Endothelial cell (in vitro differentiated cells): ENCODE data around the gene PARM1. TPM values are rescaled to one million over a fixed set of nuclear protein-coding genes. Genes with fewer than 3 reads are reported as not detected.

Experiments
- DNase-seq: peaks from one replicate; pipeline ENCODE4 v3.0.0; 2021; ENCODE audit warnings: low spot score
- H3K27ac Mint-ChIP-seq: one replicate; pipeline ENCODE4 v1.8.0; 2021; ENCODE audit warnings: mixed read lengths, inconsistent platforms; ENCODE audit not compliant: unreplicated experiment
- H3K27me3 Mint-ChIP-seq: one replicate; pipeline ENCODE4 v1.8.0; 2021; ENCODE audit warnings: mild to moderate bottlenecking, moderate library complexity, mixed read lengths, inconsistent platforms; ENCODE audit not compliant: unreplicated experiment
- H3K36me3 Mint-ChIP-seq: one replicate; pipeline ENCODE4 v1.8.0; 2021; ENCODE audit warnings: mild to moderate bottlenecking, low read depth, mixed read lengths, inconsistent platforms; ENCODE audit not compliant: unreplicated experiment
- H3K4me1 Mint-ChIP-seq: one replicate; pipeline ENCODE4 v1.8.0; 2021; ENCODE audit warnings: mild to moderate bottlenecking, mixed read lengths, inconsistent platforms; ENCODE audit not compliant: unreplicated experiment
- H3K4me3 Mint-ChIP-seq: one replicate; pipeline ENCODE4 v1.8.0; 2021; ENCODE audit warnings: mild to moderate bottlenecking, mixed read lengths, inconsistent platforms; ENCODE audit not compliant: unreplicated experiment
- H3K9me3 Mint-ChIP-seq: one replicate; pipeline ENCODE4 v1.8.0; 2021; ENCODE audit warnings: mixed read lengths, inconsistent platforms; ENCODE audit not compliant: unreplicated experiment
- total RNA-seq: library from RNA; stranded (reverse); fragmentation: NEBNext Ultra II Directional; extraction: Animal tissue kit (Norgen Biotek cat#: 25700); gene quantifications from one replicate; pipeline ENCODE4 v1.2.1, GENCODE V29; 2021; ENCODE audit not compliant: unreplicated experiment
- TF ChIP-seq, protein P1 (sequence below): fragments of 200-600 bp; sonication (generic); IDR thresholded peaks from one replicate; pipeline ENCODE4 v1.5.0; 2021; ENCODE audit warnings: antibody characterized with exemption; ENCODE audit not compliant: unreplicated experiment

The PARM1 gene
- total RNA-seq, 1 donor from 2014 or later: 0.18 TPM

DNA sequence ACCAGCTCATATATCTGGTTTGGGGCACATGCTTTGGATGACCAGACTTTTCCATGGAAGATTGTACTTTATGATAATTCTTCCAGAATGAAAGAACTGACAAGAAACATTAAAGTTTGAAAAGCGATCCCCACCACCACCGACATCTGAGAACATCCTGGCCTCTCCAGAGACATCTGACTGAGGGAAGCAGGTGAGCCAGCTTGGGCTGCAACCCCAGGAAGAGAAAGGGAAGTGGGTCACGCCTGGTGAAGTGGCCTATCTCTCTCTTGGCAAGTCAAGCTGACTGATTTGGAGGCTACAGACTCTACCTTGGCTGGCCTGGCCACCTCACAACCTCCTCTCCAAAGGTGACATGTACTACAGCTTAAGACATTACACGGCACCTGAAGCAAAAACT lies 20.7 kb downstream of the PARM1 start:
- H3K9me3 Mint-ChIP-seq: no peaks in the 10 kb centered on the region
- peaks cover 3% of the 10 kb centered on the region for H3K4me1 Mint-ChIP-seq
- no peak overlapping the region for H3K4me3 Mint-ChIP-seq
- no peak overlapping the region for H3K27ac Mint-ChIP-seq
- no peak for DNase-seq
- H3K27me3 Mint-ChIP-seq: no peaks in the 10 kb centered on the region
- TF ChIP-seq, protein P1, sequence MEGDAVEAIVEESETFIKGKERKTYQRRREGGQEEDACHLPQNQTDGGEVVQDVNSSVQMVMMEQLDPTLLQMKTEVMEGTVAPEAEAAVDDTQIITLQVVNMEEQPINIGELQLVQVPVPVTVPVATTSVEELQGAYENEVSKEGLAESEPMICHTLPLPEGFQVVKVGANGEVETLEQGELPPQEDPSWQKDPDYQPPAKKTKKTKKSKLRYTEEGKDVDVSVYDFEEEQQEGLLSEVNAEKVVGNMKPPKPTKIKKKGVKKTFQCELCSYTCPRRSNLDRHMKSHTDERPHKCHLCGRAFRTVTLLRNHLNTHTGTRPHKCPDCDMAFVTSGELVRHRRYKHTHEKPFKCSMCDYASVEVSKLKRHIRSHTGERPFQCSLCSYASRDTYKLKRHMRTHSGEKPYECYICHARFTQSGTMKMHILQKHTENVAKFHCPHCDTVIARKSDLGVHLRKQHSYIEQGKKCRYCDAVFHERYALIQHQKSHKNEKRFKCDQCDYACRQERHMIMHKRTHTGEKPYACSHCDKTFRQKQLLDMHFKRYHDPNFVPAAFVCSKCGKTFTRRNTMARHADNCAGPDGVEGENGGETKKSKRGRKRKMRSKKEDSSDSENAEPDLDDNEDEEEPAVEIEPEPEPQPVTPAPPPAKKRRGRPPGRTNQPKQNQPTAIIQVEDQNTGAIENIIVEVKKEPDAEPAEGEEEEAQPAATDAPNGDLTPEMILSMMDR: no peak
- H3K36me3 Mint-ChIP-seq: no peaks in the 10 kb centered on the region

DNA sequence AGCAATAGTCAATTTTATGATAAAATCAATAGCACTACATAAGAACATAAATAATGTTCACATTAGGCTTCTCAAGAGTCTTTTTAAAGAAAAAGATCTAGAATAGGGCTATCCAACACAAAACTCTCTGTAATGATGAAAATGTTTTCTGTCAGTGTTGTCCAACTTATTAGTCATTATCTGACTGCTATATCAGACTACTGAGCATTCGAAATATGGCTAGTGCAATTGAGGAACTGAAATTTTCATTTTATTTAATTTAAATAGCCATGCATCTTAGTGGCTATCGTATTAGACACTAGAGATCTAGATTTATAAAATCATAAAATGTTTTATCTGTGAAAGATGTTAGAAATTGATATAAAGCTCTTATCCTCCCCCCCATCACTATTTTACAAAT lies 26.0 kb downstream of the PARM1 start:
- TF ChIP-seq, protein P1: no peak
- H3K36me3 Mint-ChIP-seq: no peaks in the 10 kb centered on the region
- H3K4me3 Mint-ChIP-seq: no peak overlapping the region
- H3K27me3 Mint-ChIP-seq: no peaks in the 10 kb centered on the region
- no peaks in the 10 kb centered on the region for H3K4me1 Mint-ChIP-seq
- no peaks in the 10 kb centered on the region for H3K9me3 Mint-ChIP-seq
- no peak overlapping the region for H3K27ac Mint-ChIP-seq
- DNase-seq: no peak

DNA sequence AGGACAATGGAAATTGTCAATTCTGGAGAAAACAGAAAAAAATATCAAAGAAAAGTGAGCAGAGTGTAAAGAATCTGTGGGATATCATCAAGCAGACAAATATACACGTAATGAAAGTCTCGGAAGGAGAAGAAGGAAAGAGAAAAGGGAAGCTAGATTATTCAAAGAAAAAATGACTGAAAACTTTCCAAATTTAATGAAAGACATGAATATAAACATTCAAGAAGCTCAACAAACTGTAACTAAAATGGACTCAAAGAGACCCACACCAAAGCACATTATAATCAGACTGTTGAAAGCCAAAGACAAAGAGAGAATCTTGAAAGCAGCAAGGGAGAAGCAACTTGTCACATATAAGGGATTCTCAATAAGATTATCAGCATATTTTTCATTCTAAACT lies 28.3 kb downstream of the PARM1 start:
- no peak overlapping the region for H3K4me3 Mint-ChIP-seq
- H3K27me3 Mint-ChIP-seq: no peaks in the 10 kb centered on the region
- TF ChIP-seq, protein P1: no peak
- no peak for DNase-seq
- H3K36me3 Mint-ChIP-seq: no peaks in the 10 kb centered on the region
- H3K9me3 Mint-ChIP-seq: no peaks in the 10 kb centered on the region
- H3K27ac Mint-ChIP-seq: no peak overlapping the region
- no peaks in the 10 kb centered on the region for H3K4me1 Mint-ChIP-seq

DNA sequence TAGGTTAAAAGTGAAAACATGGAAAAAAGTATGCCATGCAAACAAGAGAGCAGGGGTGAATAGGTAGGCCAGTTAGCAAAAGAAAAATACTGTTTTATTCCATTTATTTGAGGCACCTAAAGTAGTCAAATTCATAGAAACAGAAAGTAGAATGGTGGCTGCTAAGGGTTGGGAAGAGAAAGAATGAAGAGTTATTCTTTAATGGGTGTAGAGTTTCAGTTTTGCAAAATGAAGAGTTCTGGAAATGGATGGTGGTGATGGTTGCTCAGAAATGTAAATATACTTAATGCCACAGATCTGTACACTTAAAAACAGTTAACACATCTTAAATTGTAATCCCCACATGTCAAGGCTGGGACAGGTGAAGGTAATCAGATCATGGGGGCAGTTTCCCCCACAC lies 29.7 kb downstream of the PARM1 start:
- H3K9me3 Mint-ChIP-seq: no peaks in the 10 kb centered on the region
- H3K4me1 Mint-ChIP-seq: no peaks in the 10 kb centered on the region
- DNase-seq: no peak
- no peaks in the 10 kb centered on the region for H3K36me3 Mint-ChIP-seq
- TF ChIP-seq, protein P1: no peak
- no peak overlapping the region for H3K27ac Mint-ChIP-seq
- H3K27me3 Mint-ChIP-seq: no peaks in the 10 kb centered on the region
- no peak overlapping the region for H3K4me3 Mint-ChIP-seq

DNA sequence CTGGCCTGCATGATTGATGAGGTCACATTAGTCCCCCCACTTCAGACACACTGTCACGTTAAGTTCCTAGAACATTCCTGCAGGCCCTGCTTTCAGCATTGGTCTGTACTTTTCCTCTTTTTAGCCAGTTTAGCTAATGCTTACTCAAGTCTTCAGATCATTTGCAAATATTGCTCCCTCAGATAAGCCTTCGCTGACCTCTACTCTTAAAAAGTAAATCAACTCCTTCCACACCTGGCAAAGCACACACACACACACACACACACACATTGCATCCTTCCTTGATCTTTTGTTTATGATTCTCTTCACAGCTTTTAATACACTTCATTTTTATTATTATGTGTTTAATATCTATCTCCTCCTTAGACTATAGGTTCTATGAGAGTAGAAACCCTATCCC lies 31.4 kb downstream of the PARM1 start:
- no peaks in the 10 kb centered on the region for H3K4me1 Mint-ChIP-seq
- no peak overlapping the region for H3K27ac Mint-ChIP-seq
- H3K9me3 Mint-ChIP-seq: no peaks in the 10 kb centered on the region
- no peaks in the 10 kb centered on the region for H3K27me3 Mint-ChIP-seq
- H3K4me3 Mint-ChIP-seq: no peak overlapping the region
- H3K36me3 Mint-ChIP-seq: no peaks in the 10 kb centered on the region
- no peak for DNase-seq
- TF ChIP-seq, protein P1: no peak
